ENCODE results near the gene TP53TG3F. TPM values are rescaled to one million over a fixed set of nuclear protein-coding genes. Genes with fewer than 3 reads are reported as not detected.
"Not testable (repeated sequence)": the region's sequence is repeated elsewhere in the genome, so short reads cannot be mapped to it uniquely, and the experiment has no call there.

The TP53TG3F gene, protein sequence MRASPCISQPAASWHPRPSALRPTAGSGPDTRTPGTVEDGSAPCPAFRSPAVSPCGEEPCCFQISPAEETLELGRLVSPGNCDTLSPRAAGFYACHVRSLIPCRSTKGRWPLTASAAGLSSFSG
- total RNA-seq (not detected in 2 replicates), polyA plus RNA-seq (not detected in 2 replicates), polyA minus RNA-seq (not detected in 2 replicates)
- total RNA-seq (2013) = not detected

GRCh38 chr16:33459312-33459711, at the start of gene TP53TG3F:
TSS of gene TP53TG3F (plus strand) at chr16:33459612. CDS start at chr16:33459680, 68 bp downstream.
- H3K27ac ChIP-seq (ENCODE audit: low read length in 2 of 2); H3K9me3 Mint-ChIP-seq (ENCODE audit: insufficient read depth); H3K27me3 Mint-ChIP-seq; H3K36me3 ChIP-seq (replicated peaks in 1 of 2; ENCODE audit: control extremely low read depth in 1 of 2, control insufficient read depth in 1 of 2, extremely low read depth in 1 of 2, insufficient read depth in 2 of 2, low read length in 1 of 2); DNase-seq; H3K9me3 ChIP-seq (ENCODE audit: control extremely low read depth in 1 of 3, control insufficient read depth in 2 of 3, insufficient read depth in 1 of 3, low read length in 2 of 3); H3K27me3 ChIP-seq (replicated peaks in 1 of 4; ENCODE audit: control extremely low read depth in 1 of 4, control insufficient read depth in 3 of 4, insufficient read depth in 4 of 4, low read length in 3 of 4); H3K4me1 Mint-ChIP-seq; POLR2A ChIA-PET; H3K4me3 Mint-ChIP-seq; H4K20me1 ChIP-seq (ENCODE audit: control insufficient read depth, insufficient read depth, low read length, poor library complexity, severe bottlenecking); H3K4me2 ChIP-seq (replicated peaks; ENCODE audit: low read depth, low read length, poor library complexity, severe bottlenecking); intact Hi-C loops (cut with micrococcal nuclease); ATAC-seq (ENCODE audit: low read depth); H2AFZ ChIP-seq (ENCODE audit: insufficient read depth, low read depth, low read length, poor library complexity, severe bottlenecking); H3K79me2 ChIP-seq (ENCODE audit: control insufficient read depth, insufficient read depth, low read length); H3K27ac Mint-ChIP-seq; CTCF ChIA-PET; H3K4me3 ChIP-seq (ENCODE audit: control extremely low read depth in 1 of 5, extremely low read depth in 1 of 5, insufficient read depth in 1 of 5, low read depth in 2 of 5, low read length in 4 of 5); H3K4me1 ChIP-seq (ENCODE audit: control insufficient read depth in 2 of 2, insufficient read depth in 2 of 2, low read length in 2 of 2); H3K9ac ChIP-seq (ENCODE audit: low read length): not testable (repeated sequence)
- WGBS (ENCODE audit: insufficient coverage) = no CpG with 5 or more reads among the region's 25 CpGs

DNA sequence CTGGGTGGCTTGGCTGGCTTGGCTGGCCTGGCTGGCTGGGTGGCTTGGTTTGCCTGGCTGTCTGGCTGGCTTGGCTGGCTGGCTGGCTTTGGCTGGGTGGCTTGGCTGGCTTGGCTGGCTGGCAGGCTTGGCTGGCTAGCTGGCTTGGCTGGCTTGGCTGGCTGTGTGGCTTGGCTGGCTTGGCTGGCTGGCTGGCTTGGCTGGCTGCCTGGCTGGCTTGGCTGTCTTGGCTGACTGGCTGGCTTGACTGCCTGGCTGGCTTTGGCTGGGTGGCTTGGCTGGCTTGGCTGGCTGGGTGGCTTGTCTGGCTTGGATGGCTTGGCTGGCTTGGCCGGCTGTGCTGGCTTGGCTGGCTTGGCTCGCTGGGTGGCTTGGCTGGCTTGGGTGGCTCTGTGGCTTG, 32.2 kb downstream of the TP53TG3F start:
- CTCF ChIA-PET; H3K9me3 ChIP-seq (ENCODE audit: control extremely low read depth in 1 of 3, control insufficient read depth in 2 of 3, insufficient read depth in 1 of 3, low read length in 2 of 3); H3K27me3 Mint-ChIP-seq; DNase-seq; H3K4me2 ChIP-seq (replicated peaks; ENCODE audit: low read depth, low read length, poor library complexity, severe bottlenecking); H3K79me2 ChIP-seq (ENCODE audit: control insufficient read depth, insufficient read depth, low read length); H3K4me3 Mint-ChIP-seq; H3K4me3 ChIP-seq (ENCODE audit: control extremely low read depth in 1 of 5, extremely low read depth in 1 of 5, insufficient read depth in 1 of 5, low read depth in 2 of 5, low read length in 4 of 5); H3K27ac Mint-ChIP-seq; H3K4me1 Mint-ChIP-seq; H3K9me3 Mint-ChIP-seq (ENCODE audit: insufficient read depth); POLR2A ChIA-PET; H3K36me3 ChIP-seq (replicated peaks in 1 of 2; ENCODE audit: control extremely low read depth in 1 of 2, control insufficient read depth in 1 of 2, extremely low read depth in 1 of 2, insufficient read depth in 2 of 2, low read length in 1 of 2); H3K27ac ChIP-seq (ENCODE audit: low read length in 2 of 2); H2AFZ ChIP-seq (ENCODE audit: insufficient read depth, low read depth, low read length, poor library complexity, severe bottlenecking); H3K27me3 ChIP-seq (replicated peaks in 1 of 4; ENCODE audit: control extremely low read depth in 1 of 4, control insufficient read depth in 3 of 4, insufficient read depth in 4 of 4, low read length in 3 of 4); H3K4me1 ChIP-seq (ENCODE audit: control insufficient read depth in 2 of 2, insufficient read depth in 2 of 2, low read length in 2 of 2); intact Hi-C loops (cut with micrococcal nuclease); H4K20me1 ChIP-seq (ENCODE audit: control insufficient read depth, insufficient read depth, low read length, poor library complexity, severe bottlenecking); ATAC-seq (ENCODE audit: low read depth); H3K9ac ChIP-seq (ENCODE audit: low read length): not testable (repeated sequence)
- no CpG with 5 or more reads among the region's 2 CpGs for WGBS (ENCODE audit: insufficient coverage)

DNA sequence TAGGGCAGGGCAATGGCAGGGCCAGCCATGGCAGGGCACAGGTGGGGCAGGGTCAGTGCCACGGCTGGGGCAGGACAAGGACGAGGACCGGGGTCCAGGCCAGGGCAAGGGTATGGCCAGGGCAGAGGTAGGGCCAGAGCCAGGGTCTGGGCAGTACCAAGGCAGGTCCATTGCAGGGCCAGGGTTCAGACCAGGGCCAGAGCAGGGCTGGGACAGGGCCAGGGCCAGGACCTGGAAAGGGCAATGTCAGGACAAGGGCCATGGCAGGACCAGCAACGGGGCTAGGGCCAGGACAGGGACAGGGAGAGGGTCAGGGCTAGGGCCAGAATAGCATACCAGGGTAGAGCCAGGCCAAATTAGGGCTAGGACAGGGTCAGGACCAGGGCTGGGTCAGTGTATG, 47.8 kb downstream of the TP53TG3F start:
- DNase-seq; intact Hi-C loops (cut with micrococcal nuclease); H4K20me1 ChIP-seq (ENCODE audit: control insufficient read depth, insufficient read depth, low read length, poor library complexity, severe bottlenecking): not testable (repeated sequence)

GRCh38 chr16:33509070-33509469, 49.7 kb downstream of the TP53TG3F start:
- ATAC-seq (ENCODE audit: low read depth); H3K27me3 Mint-ChIP-seq; H3K27me3 ChIP-seq (replicated peaks in 1 of 4; ENCODE audit: control extremely low read depth in 1 of 4, control insufficient read depth in 3 of 4, insufficient read depth in 4 of 4, low read length in 3 of 4); H3K4me2 ChIP-seq (replicated peaks; ENCODE audit: low read depth, low read length, poor library complexity, severe bottlenecking); H3K4me3 Mint-ChIP-seq; H3K4me1 Mint-ChIP-seq; POLR2A ChIA-PET; H3K9ac ChIP-seq (ENCODE audit: low read length); H3K27ac Mint-ChIP-seq; H3K9me3 ChIP-seq (ENCODE audit: control extremely low read depth in 1 of 3, control insufficient read depth in 2 of 3, insufficient read depth in 1 of 3, low read length in 2 of 3); H3K27ac ChIP-seq (ENCODE audit: low read length in 2 of 2); H3K36me3 ChIP-seq (replicated peaks in 1 of 2; ENCODE audit: control extremely low read depth in 1 of 2, control insufficient read depth in 1 of 2, extremely low read depth in 1 of 2, insufficient read depth in 2 of 2, low read length in 1 of 2); intact Hi-C loops (cut with micrococcal nuclease); H2AFZ ChIP-seq (ENCODE audit: insufficient read depth, low read depth, low read length, poor library complexity, severe bottlenecking); H4K20me1 ChIP-seq (ENCODE audit: control insufficient read depth, insufficient read depth, low read length, poor library complexity, severe bottlenecking); H3K4me3 ChIP-seq (ENCODE audit: control extremely low read depth in 1 of 5, extremely low read depth in 1 of 5, insufficient read depth in 1 of 5, low read depth in 2 of 5, low read length in 4 of 5); H3K4me1 ChIP-seq (ENCODE audit: control insufficient read depth in 2 of 2, insufficient read depth in 2 of 2, low read length in 2 of 2); H3K9me3 Mint-ChIP-seq (ENCODE audit: insufficient read depth); DNase-seq; CTCF ChIA-PET; H3K79me2 ChIP-seq (ENCODE audit: control insufficient read depth, insufficient read depth, low read length): not testable (repeated sequence)
- no CpG with 5 or more reads among the region's 4 CpGs for whole genome bisulfite sequencing (ENCODE audit: insufficient coverage)

More for the DNA sequence above, 47.8 kb downstream of the TP53TG3F start:
- H3K27ac Mint-ChIP-seq; CTCF ChIA-PET; H3K79me2 ChIP-seq (ENCODE audit: control insufficient read depth, insufficient read depth, low read length); H3K4me2 ChIP-seq (replicated peaks; ENCODE audit: low read depth, low read length, poor library complexity, severe bottlenecking); H3K4me3 ChIP-seq (ENCODE audit: control extremely low read depth in 1 of 5, extremely low read depth in 1 of 5, insufficient read depth in 1 of 5, low read depth in 2 of 5, low read length in 4 of 5); H3K27ac ChIP-seq (ENCODE audit: low read length in 2 of 2); H3K4me1 Mint-ChIP-seq; H3K4me3 Mint-ChIP-seq; H3K36me3 ChIP-seq (replicated peaks in 1 of 2; ENCODE audit: control extremely low read depth in 1 of 2, control insufficient read depth in 1 of 2, extremely low read depth in 1 of 2, insufficient read depth in 2 of 2, low read length in 1 of 2); H3K9me3 Mint-ChIP-seq (ENCODE audit: insufficient read depth); H3K27me3 Mint-ChIP-seq; H2AFZ ChIP-seq (ENCODE audit: insufficient read depth, low read depth, low read length, poor library complexity, severe bottlenecking); H3K9me3 ChIP-seq (ENCODE audit: control extremely low read depth in 1 of 3, control insufficient read depth in 2 of 3, insufficient read depth in 1 of 3, low read length in 2 of 3); H3K9ac ChIP-seq (ENCODE audit: low read length); H3K4me1 ChIP-seq (ENCODE audit: control insufficient read depth in 2 of 2, insufficient read depth in 2 of 2, low read length in 2 of 2); POLR2A ChIA-PET; H3K27me3 ChIP-seq (replicated peaks in 1 of 4; ENCODE audit: control extremely low read depth in 1 of 4, control insufficient read depth in 3 of 4, insufficient read depth in 4 of 4, low read length in 3 of 4); ATAC-seq (ENCODE audit: low read depth): not testable (repeated sequence)
- WGBS (ENCODE audit: insufficient coverage) = no CpG with 5 or more reads among the region's 4 CpGs
